Bronchial epithelial cell (primary cell): ENCODE results near the gene PLPP4. TPM values are rescaled to one million over a fixed set of nuclear protein-coding genes. Genes with fewer than 3 reads are reported as not detected.

Source experiments
- DNase-seq: peaks from one replicate; pipeline ENCODE4 v3.0.0-alpha.2; 2010; ENCODE audit warnings: low read depth
- FAIRE-seq: peaks from 2 replicates; lab custom pipeline; 2011; peaks lifted over from hg19 to GRCh38; lab: Jason Lieb, UNC
- H3K27me3 ChIP-seq: 2 replicates; pipeline ENCODE4 v1.5.1; 2011; ENCODE audit warnings: low read length; ENCODE audit not compliant: control insufficient read depth, insufficient read depth
- H3K36me3 ChIP-seq: 2 replicates; pipeline ENCODE4 v1.5.1; 2011; ENCODE audit warnings: low read length; ENCODE audit not compliant: control insufficient read depth, insufficient read depth
- H3K4me3 ChIP-seq: 2 replicates; pipeline ENCODE4 v1.5.1; 2011; ENCODE audit warnings: mild to moderate bottlenecking, low read depth, low read length, control low read depth
- total RNA-seq: library from RNA; depleted of rRNA; stranded (reverse); fragments of >200 nt; gene quantifications from 2 replicates; pipeline ENCODE4 v1.2.1, GENCODE V29; 2014
- TF ChIP-seq, protein P1 (sequence below): IDR thresholded peaks from 2 replicates; pipeline ENCODE4 v1.5.1; 2011; ENCODE audit warnings: mild to moderate bottlenecking, moderate library complexity, low read length, control low read depth, inconsistent platforms; ENCODE audit not compliant: insufficient read depth, severe bottlenecking

PLPP4 gene
- total RNA-seq, 1 donor from 2014 or later: 0.26 TPM

GRCh38 chr10:120630266-120630665 lies 173.2 kb downstream of the PLPP4 start:
- FAIRE-seq (no peak), DNase-seq (no peak)
- no peaks in the 10 kb centered on the region for H3K36me3 ChIP-seq
- no peak overlapping the region for H3K4me3 ChIP-seq
- TF ChIP-seq, protein P1, sequence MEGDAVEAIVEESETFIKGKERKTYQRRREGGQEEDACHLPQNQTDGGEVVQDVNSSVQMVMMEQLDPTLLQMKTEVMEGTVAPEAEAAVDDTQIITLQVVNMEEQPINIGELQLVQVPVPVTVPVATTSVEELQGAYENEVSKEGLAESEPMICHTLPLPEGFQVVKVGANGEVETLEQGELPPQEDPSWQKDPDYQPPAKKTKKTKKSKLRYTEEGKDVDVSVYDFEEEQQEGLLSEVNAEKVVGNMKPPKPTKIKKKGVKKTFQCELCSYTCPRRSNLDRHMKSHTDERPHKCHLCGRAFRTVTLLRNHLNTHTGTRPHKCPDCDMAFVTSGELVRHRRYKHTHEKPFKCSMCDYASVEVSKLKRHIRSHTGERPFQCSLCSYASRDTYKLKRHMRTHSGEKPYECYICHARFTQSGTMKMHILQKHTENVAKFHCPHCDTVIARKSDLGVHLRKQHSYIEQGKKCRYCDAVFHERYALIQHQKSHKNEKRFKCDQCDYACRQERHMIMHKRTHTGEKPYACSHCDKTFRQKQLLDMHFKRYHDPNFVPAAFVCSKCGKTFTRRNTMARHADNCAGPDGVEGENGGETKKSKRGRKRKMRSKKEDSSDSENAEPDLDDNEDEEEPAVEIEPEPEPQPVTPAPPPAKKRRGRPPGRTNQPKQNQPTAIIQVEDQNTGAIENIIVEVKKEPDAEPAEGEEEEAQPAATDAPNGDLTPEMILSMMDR: no peak
- no peaks in the 10 kb centered on the region for H3K27me3 ChIP-seq

- no peak for FAIRE-seq
- H3K27me3 ChIP-seq: no peaks in the 10 kb centered on the region
- no peak for DNase-seq
- TF ChIP-seq, protein P1: no peak
- no peak overlapping the region for H3K4me3 ChIP-seq
- H3K36me3 ChIP-seq: no peaks in the 10 kb centered on the region
Observed at GRCh38 chr10:120632047-120632446, 175.0 kb downstream of the PLPP4 start.

- Histone ChIP-seq H3K36me3 (no peaks in the 10 kb centered on the region), H3K27me3 (no peaks in the 10 kb centered on the region), H3K4me3 (no peak overlapping the region)
- FAIRE-seq: no peak
- TF ChIP-seq, protein P1: no peak
- DNase-seq: no peak
Observed at GRCh38 chr10:120632942-120633341, 175.9 kb downstream of the PLPP4 start.

GRCh38 chr10:120634659-120635058 lies 177.6 kb downstream of the PLPP4 start:
- Histone ChIP-seq H3K36me3 (no peaks in the 10 kb centered on the region), H3K27me3 (no peaks in the 10 kb centered on the region), H3K4me3 (no peak overlapping the region)
- TF ChIP-seq, protein P1: no peak
- no peak for FAIRE-seq
- no peak for DNase-seq
